Left lung (tissue), 10 donors: ENCODE data around the gene MYADML2. TPM values are rescaled to one million over a fixed set of nuclear protein-coding genes. Genes with fewer than 3 reads are reported as not detected.

Source experiments
- ATAC-seq: fragments of 200-7000 bp; cut with Tn5 transposase; one replicate; pipeline ENCODE4 v1.9.1; 2020; ENCODE audit warnings: moderate library complexity
- DNase-seq, 4 donors: peaks; one replicate each; pipeline ENCODE4 v3.0.0-alpha.2; 2013 to 2020
- H3K27ac ChIP-seq, 2 donors: fragments of 200-600 bp; sonication (generic) in 1 of 2; one replicate each; pipeline versions ENCODE4 v1.5.0 to v1.8.0; 2020 to 2021
- H3K27me3 ChIP-seq, 2 donors: fragments of 200-600 bp; sonication (generic) in 1 of 2; one replicate each; pipeline versions ENCODE4 v1.5.0 to v1.8.0; 2020 to 2021
- H3K36me3 ChIP-seq, 2 donors: fragments of 200-600 bp; sonication (generic) in 1 of 2; one replicate each; pipeline versions ENCODE4 v1.5.0 to v1.8.0; 2020 to 2021
- H3K4me1 ChIP-seq, 2 donors: fragments of 200-600 bp; one replicate each; pipeline ENCODE4 v1.8.0; 2021
- H3K4me3 ChIP-seq, 2 donors: fragments of 200-600 bp; sonication (generic) in 1 of 2; one replicate each; pipeline versions ENCODE4 v1.5.0 to v1.8.0; 2020 to 2021; ENCODE audit warnings: mild to moderate bottlenecking in 1 of 2
- H3K9me3 ChIP-seq, 2 donors: fragments of 200-600 bp; sonication (generic) in 1 of 2; one replicate each; pipeline versions ENCODE4 v1.5.0 to v1.8.0; 2020 to 2021
- CTCF ChIP-seq, 2 donors: fragments of 200-600 bp; sonication (generic) in 1 of 2; IDR thresholded peaks; one replicate each; pipeline versions ENCODE4 v1.5.0 to v1.8.0; 2021; ENCODE audit warnings: antibody characterized with exemption in 2 of 2
- intact Hi-C, 2 donors: fragments of 100-400 bp; cut with DNase I; formaldehyde crosslinking; loops; one replicate each; pipeline versions ENCODE4 v1.11.2 to v1.14.2; 2022
- polyA plus RNA-seq, 6 donors: library from polyadenylated mRNA; unstranded; fragments of 120-200 nt; gene quantifications; one replicate each; pipeline ENCODE4 v1.2.1, GENCODE V29; 2013; ENCODE audit not compliant: insufficient read length in 6 of 6
- total RNA-seq, 2 donors: library from RNA; stranded (reverse); fragmentation: NEBNext Ultra II Directional; extraction: Animal tissue kit (Norgen Biotek cat#: 25700); gene quantifications; one replicate each; pipeline ENCODE4 v1.2.1, GENCODE V29; 2021
- donor health status: DM: no; HTN: yes; CAD: no.
- donor health status: DM: no; HTN: no; CAD: no.

MYADML2 gene
- total and polyA plus RNA-seq, 8 donors, result 0.08 to 0.20 (median 0.09) TPM; not detected in 3

DNA sequence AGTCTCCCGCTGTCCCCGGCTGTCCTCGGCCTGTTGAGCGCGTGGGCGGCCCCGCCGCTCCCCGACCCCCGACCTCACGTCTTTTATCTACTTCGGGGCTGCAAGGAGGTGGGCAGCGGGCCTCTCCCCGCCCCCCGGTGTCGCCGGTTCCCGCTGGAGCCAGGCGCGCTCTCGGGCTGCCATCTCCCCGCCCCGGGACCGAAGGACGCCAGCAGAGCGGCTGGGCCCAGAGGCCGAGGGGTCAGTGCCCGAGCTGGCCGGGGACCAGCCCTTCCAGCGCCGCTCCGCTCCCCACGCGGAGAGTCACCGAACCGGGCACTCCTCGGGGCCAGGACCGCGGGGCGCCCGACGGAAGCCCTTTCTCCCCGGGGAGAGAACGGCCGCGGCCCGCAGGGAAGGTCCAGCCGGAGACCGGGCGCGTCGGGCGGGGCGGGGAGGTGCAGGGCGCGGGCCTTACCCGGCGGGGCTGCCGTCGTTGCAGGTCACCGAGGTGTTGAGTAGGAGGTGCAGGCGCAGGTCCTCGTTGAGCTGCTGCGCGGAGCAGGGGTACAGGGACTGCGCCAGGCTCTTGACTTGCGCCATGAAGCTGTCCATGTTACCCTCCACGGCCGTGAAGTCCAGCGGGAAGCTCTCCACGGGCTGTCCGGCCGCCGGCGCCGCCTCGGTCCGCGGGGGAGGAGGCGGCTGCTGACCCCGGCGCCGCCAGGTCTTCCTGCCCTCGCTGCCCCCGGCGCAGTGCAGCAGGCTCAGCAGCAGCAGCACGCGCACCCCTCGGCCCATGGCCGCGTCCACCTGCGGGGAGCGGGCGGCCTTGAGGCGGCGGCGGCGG lies 13.3 kb upstream of the MYADML2 start:
- intact Hi-C loops, result no loop called here
- Histone ChIP-seq H3K27me3 (peaks cover 26 to 87% of the 10 kb centered on the region in 2 donors), H3K4me3 (peak overlapping the region; percentile 24 to 47), H3K9me3 (no peaks in the 10 kb centered on the region), H3K36me3 (no peaks in the 10 kb centered on the region), H3K27ac (no peak overlapping the region), H3K4me1 (peaks cover 8 to 34% of the 10 kb centered on the region in 2 donors)
- ATAC-seq, result peak; percentile 8
- DNase-seq, result no peak
- no peak for TF ChIP-seq CTCF (IDR thresholded peaks at IDR 0.05)

- no peaks in the 10 kb centered on the region for H3K36me3 ChIP-seq
- H3K4me1 ChIP-seq, result peaks cover 8 to 30% of the 10 kb centered on the region in 2 donors
- H3K27ac ChIP-seq, result no peak overlapping the region
- ATAC-seq, result peak; percentile 95
- H3K9me3 ChIP-seq, result no peaks in the 10 kb centered on the region
- DNase-seq, result peak; percentile 52 to 96 (median 69)
- peaks cover 26 to 81% of the 10 kb centered on the region in 2 donors for H3K27me3 ChIP-seq
- intact Hi-C loops, result loop anchor here in 1 of 2 donors (1.0 kb wide), 1 partner anchor 62 kb away; no protein-coding TSS in a partner anchor
- peak overlapping the region; percentile 24 to 47 for H3K4me3 ChIP-seq
- TF ChIP-seq CTCF (IDR thresholded peaks at IDR 0.05), result peak; percentile 69 to 89
Observed at GRCh38 chr17:81959362-81960129, 12.5 kb upstream of the MYADML2 start.

GRCh38 chr17:81958633-81959342 lies 11.8 kb upstream of the MYADML2 start:
- Histone ChIP-seq H3K4me1 (peaks cover 8 to 30% of the 10 kb centered on the region in 2 donors), H3K27me3 (peaks cover 26 to 73% of the 10 kb centered on the region in 2 donors), H3K27ac (no peak overlapping the region), H3K9me3 (no peaks in the 10 kb centered on the region), H3K4me3 (peak overlapping the region in 1 of 2 donors; percentile 47), H3K36me3 (no peaks in the 10 kb centered on the region)
- intact Hi-C loops, result loop anchor here in 1 of 2 donors (1.0 kb wide), 1 partner anchor 63 kb away; no protein-coding TSS in a partner anchor
- ATAC-seq (no peak), DNase-seq (no peak)
- TF ChIP-seq CTCF (IDR thresholded peaks at IDR 0.05), result no peak

- Histone ChIP-seq H3K9me3 (no peaks in the 10 kb centered on the region), H3K4me1 (peaks cover 8 to 30% of the 10 kb centered on the region in 2 donors), H3K27me3 (peaks cover 26 to 64% of the 10 kb centered on the region in 2 donors), H3K36me3 (no peaks in the 10 kb centered on the region), H3K4me3 (no peak overlapping the region), H3K27ac (no peak overlapping the region)
- no peak for TF ChIP-seq CTCF (IDR thresholded peaks at IDR 0.05)
- no peak for ATAC-seq
- intact Hi-C loops, result no loop called here
- no peak for DNase-seq
Observed at GRCh38 chr17:81957691-81958432, 10.8 kb upstream of the MYADML2 start.
